IPS DF 6.9 (cell line): ENCODE data around the gene S100PBP.

Experiments
- DNase-seq: peaks from one replicate; pipeline ENCODE4 v3.0.0-alpha.2; 2013; ENCODE audit warnings: low read depth, low spot score
- H3K27ac ChIP-seq: one replicate; pipeline ENCODE4 v1.5.1; 2013; ENCODE audit warnings: low read length, control low read depth
- H3K27me3 ChIP-seq: 2 replicates; pipeline ENCODE4 v1.6.1; 2013; ENCODE audit warnings: mild to moderate bottlenecking, low read length; ENCODE audit not compliant: control insufficient read depth, insufficient read depth
- H3K36me3 ChIP-seq: 2 replicates; pipeline ENCODE4 v1.6.1; 2013; ENCODE audit warnings: low read length; ENCODE audit not compliant: control insufficient read depth, insufficient read depth
- H3K4me1 ChIP-seq: 2 replicates; pipeline ENCODE4 v1.6.1; 2013; ENCODE audit warnings: low read length; ENCODE audit not compliant: control insufficient read depth, insufficient read depth
- H3K4me3 ChIP-seq: 2 replicates; pipeline ENCODE4 v1.5.1; 2013; ENCODE audit warnings: mild to moderate bottlenecking, low read length
- H3K9me3 ChIP-seq: 2 replicates; pipeline ENCODE4 v1.6.1; 2013; ENCODE audit warnings: low read length, inconsistent platforms; ENCODE audit not compliant: control insufficient read depth, insufficient read depth
- WGBS: extraction: QIAGEN DNeasy Blood & Tissue Kit; methylation state at CpG from one replicate; pipeline ENCODE4 v1.1.7; 2013; ENCODE audit warnings: mixed read lengths, missing lambda C conversion rate; ENCODE audit not compliant: insufficient read length, insufficient coverage; 5-methylcytosine and 5-hydroxymethylcytosine counted together

Gene S100PBP

DNA sequence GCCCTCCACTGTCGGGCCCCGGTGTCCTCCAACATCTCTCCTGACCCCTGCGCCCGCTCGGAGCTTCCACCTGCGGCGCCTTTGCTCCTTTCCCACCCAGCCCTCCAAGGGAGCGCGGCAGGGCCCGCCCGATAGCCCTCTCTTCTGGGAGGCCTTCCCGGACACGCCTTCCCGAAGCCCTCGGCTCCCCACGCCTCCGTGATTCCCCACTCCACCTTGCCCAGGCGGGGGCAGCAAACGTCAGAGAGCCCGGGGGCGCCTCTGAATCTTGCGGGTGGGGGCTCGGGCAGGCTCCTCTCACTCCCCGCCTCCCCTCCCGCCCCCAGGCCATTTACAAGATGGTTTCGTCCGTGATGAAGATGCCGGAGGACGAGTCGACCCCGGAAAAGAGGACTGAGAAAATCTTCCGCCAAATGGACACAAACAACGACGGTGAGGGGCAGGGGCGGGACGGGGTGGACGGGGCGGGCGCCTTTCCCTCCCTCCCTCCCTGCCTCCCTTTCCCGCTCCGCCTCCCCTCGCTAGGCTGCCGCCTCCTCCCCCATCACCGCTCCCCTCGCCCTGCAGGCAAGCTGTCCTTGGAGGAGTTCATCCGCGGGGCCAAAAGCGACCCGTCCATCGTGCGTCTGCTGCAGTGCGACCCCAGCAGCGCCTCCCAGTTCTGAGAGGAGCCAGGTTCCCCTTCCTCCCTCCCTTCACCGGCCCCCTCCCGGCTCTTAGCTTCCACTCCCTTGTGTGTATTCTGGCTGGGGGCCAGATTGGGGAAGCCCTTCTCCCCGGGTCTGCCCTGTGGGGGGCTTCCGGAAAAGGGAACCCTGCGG is 76.0 kb downstream of the S100PBP start:
- Histone ChIP-seq H3K9me3 (no peaks in the 10 kb centered on the region), H3K4me1 (peaks cover 4% of the 10 kb centered on the region; the same call in 1 of the 2 replicates), H3K27me3 (no peaks in the 10 kb centered on the region; the same call in 1 of the 2 replicates), H3K4me3 (peak overlapping the region; percentile 33; the same call in 1 of the 2 replicates), H3K36me3 (no peaks in the 10 kb centered on the region), H3K27ac (no peak overlapping the region)
- no CpG with 5 or more reads among the region's 58 CpGs for WGBS
- DNase-seq, result no peak

DNA sequence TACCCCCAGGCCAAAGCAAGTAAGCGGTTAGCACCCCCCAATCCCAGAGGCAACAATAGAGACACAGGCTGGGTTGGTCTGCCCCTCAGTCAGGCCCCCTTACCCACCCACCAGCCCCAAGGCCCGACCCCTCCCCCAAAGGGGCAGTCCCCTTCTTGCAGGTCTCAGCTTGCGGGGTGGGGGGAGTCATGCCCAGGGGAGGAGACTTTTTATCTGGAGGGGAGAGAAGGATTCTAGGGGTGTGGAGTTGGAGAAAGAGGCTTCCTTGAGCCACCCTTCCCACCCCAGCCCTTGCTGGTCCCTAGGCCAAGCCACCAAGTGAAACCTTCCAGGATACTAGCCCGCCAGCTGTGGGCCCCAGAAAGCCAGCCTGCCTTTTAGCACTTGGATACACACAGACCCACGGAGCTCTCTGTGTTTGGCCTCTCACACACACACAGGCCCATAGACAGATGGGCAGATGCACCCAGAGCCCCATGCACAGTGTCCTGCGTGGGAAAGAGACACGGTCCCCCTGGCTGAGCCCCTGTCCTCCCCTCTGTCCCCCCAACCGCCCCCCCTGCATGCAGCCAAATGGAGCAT is 76.7 kb downstream of the S100PBP start:
- H3K36me3 ChIP-seq, result no peaks in the 10 kb centered on the region
- WGBS, result no CpG with 5 or more reads among the region's 8 CpGs
- H3K27ac ChIP-seq, result no peak overlapping the region
- H3K27me3 ChIP-seq, result no peaks in the 10 kb centered on the region; the same call in 1 of the 2 replicates
- no peaks in the 10 kb centered on the region for H3K9me3 ChIP-seq
- H3K4me1 ChIP-seq, result peaks cover 4% of the 10 kb centered on the region; the same call in 1 of the 2 replicates
- peak overlapping the region; percentile 33; the same call in 1 of the 2 replicates for H3K4me3 ChIP-seq
- DNase-seq, result no peak

DNA sequence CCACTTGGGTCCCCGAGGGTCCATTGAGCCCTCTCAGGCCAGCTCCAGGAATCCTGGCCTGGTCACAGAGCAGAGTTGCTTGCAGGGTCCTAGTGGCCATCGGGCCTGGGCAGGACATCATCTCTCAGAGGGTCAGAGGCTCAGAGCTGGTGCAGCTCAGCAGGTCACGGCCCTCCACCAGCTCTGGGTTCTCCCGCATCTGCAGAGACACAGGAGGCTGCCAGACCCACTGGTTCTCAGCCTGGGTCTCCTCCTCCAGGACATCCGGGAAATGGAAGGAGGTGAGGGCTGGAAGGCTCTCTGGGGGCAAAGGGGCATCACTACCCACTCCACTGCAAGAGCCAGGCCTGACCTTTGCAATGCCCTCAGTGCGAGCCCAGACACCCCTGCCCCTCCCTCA is 77.2 kb downstream of the S100PBP start:
- H3K9me3 ChIP-seq, result no peaks in the 10 kb centered on the region
- peaks cover under 1% of the 10 kb centered on the region; the same call in 1 of the 2 replicates for H3K27me3 ChIP-seq
- H3K36me3 ChIP-seq, result no peaks in the 10 kb centered on the region
- no peak overlapping the region for H3K27ac ChIP-seq
- no peak overlapping the region for H3K4me3 ChIP-seq
- no peak for DNase-seq
- no CpG with 5 or more reads among the region's 6 CpGs for WGBS
- peaks cover 4% of the 10 kb centered on the region; the same call in 1 of the 2 replicates for H3K4me1 ChIP-seq

- Histone ChIP-seq H3K27ac (no peak overlapping the region), H3K27me3 (peaks cover 8% of the 10 kb centered on the region), H3K36me3 (no peaks in the 10 kb centered on the region), H3K4me3 (no peak overlapping the region), H3K9me3 (no peaks in the 10 kb centered on the region), H3K4me1 (peaks cover 4% of the 10 kb centered on the region; the same call in 1 of the 2 replicates)
- no peak for DNase-seq
- no CpG with 5 or more reads among the region's 26 CpGs for WGBS
Measured at GRCh38 chr1:32895325-32896215, 78.1 kb downstream of the S100PBP start.

DNA sequence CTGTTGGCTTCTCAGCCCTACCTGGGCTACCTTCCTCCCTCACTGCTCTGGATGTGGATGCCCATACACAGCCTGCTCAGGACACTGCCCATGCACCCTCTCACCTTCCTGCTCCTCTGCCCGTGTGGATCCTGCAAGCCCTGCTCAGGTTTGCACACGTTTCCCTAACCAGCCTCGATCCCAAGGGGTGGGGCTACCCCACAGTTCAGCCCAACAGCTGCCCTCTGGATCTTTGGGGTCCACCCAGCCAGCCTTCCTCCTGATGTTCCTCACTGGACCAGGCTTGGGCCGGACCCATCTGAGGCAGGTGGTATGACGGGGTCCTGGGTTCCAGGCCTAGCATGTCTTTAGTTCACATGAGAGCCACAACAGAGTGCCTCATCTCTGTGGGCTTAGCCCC is 79.0 kb downstream of the S100PBP start:
- DNase-seq, result no peak
- Histone ChIP-seq H3K36me3 (no peaks in the 10 kb centered on the region), H3K4me1 (peaks cover 4% of the 10 kb centered on the region; the same call in 1 of the 2 replicates), H3K27ac (no peak overlapping the region), H3K9me3 (no peaks in the 10 kb centered on the region), H3K27me3 (peaks cover 11% of the 10 kb centered on the region), H3K4me3 (no peak overlapping the region)
- WGBS, result no CpG with 5 or more reads among the region's 5 CpGs

GRCh38 chr1:32897082-32898049 is 79.9 kb downstream of the S100PBP start:
- no CpG with 5 or more reads among the region's 11 CpGs for WGBS
- no peak overlapping the region for H3K27ac ChIP-seq
- H3K4me3 ChIP-seq, result no peak overlapping the region
- no peaks in the 10 kb centered on the region for H3K36me3 ChIP-seq
- H3K4me1 ChIP-seq, result peaks cover 4% of the 10 kb centered on the region; the same call in 1 of the 2 replicates
- peaks cover 14% of the 10 kb centered on the region for H3K27me3 ChIP-seq
- no peaks in the 10 kb centered on the region for H3K9me3 ChIP-seq
- DNase-seq, result no peak

DNA sequence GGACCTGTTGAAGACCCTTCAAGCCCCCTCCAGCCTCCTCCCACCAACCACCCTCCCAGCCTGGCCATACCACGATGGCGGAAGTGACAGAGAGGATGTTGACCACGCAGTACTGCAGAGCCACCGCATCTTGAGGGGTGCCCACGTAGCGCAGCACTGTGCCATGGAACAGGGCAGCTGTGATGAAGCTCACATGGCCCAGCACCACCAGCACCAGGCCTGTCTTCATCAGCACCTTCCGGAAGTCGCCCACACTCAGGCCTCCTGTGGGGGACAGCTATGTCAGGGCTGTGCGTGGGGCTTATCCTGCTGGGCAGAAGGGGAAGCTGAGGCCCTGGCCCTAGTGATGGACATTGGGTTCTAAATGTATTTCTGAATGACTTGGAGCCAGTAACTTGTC is 80.6 kb downstream of the S100PBP start:
- Histone ChIP-seq H3K9me3 (no peaks in the 10 kb centered on the region), H3K36me3 (no peaks in the 10 kb centered on the region), H3K27ac (no peak overlapping the region), H3K4me3 (no peak overlapping the region), H3K4me1 (no peaks in the 10 kb centered on the region), H3K27me3 (peaks cover 14% of the 10 kb centered on the region)
- DNase-seq, result no peak
- no CpG with 5 or more reads among the region's 9 CpGs for WGBS

DNA sequence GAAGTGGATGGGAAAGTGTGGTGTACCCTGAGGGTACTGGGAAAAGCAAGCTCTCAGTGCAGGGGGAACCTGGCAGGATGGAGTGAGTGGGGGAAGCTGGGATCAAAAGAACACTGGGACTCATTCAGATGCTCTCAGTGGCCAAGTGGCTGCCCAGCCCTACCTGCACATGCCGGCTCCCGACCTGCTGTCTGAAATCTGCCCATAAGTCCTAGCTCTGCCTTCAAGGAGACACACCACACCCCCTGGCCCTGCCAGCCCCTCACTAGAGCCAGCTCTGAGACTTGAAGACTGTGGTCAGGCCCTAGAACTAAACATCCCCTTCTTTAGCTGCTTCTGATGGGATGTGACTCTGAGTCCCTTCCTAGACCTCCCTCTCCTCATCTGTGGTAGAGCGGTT is 81.5 kb downstream of the S100PBP start:
- no peaks in the 10 kb centered on the region for H3K9me3 ChIP-seq
- DNase-seq, result no peak
- no peak overlapping the region for H3K4me3 ChIP-seq
- WGBS, result no CpG with 5 or more reads among the region's 3 CpGs
- H3K4me1 ChIP-seq, result no peaks in the 10 kb centered on the region
- no peak overlapping the region for H3K27ac ChIP-seq
- no peaks in the 10 kb centered on the region for H3K36me3 ChIP-seq
- H3K27me3 ChIP-seq, result peaks cover 14% of the 10 kb centered on the region

DNA sequence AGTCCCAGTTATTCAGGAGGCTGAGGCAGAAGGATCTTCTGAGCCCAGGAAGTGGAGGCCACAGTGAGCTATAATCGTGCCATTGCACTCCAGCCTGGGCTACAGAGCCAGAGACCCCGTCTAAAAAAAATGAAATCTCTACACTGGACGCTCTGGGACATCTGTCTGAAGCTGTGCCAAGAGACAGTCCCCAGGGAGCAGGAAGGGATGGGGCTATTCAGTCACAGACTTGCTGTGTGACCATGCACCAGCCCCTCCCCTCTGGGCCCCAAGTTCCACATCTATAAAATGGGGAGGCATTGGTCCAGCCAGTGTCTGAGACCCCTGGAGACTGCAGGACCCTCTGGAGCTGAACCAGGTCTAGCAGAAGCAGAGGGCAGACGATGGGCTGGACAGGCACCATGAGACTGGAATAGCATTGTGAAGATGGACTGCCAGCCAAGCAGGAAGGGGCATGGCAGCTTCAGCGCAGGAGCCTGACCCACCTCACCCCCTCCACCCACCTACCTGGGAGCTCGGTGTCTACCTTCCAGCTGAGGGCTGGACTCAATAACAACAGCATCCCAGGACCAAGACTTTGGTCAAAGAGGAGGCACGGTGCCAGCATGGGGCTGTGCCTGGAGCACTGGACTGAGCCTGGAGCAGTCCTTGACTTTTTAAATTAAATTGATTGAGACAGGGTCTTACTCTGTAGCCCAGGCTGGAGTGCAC is 82.3 kb downstream of the S100PBP start:
- H3K4me3 ChIP-seq, result no peak overlapping the region
- H3K27ac ChIP-seq, result no peak overlapping the region
- no peaks in the 10 kb centered on the region for H3K36me3 ChIP-seq
- H3K9me3 ChIP-seq, result no peaks in the 10 kb centered on the region
- H3K4me1 ChIP-seq, result no peaks in the 10 kb centered on the region
- peaks cover 14% of the 10 kb centered on the region for H3K27me3 ChIP-seq
- DNase-seq, result no peak
- WGBS, result no CpG with 5 or more reads among the region's 7 CpGs
